Measurements from ENCODE around the gene RIN1.

GRCh38 chr11:66328031-66328301 lies 8.3 kb downstream of the RIN1 start:
- TF ChIP-seq CTCF (IDR thresholded peaks at IDR 0.05) (no peak), POLR2A (IDR thresholded peaks at IDR 0.05) (no peak), EP300 (IDR thresholded peaks at IDR 0.05) (no peak), POLR2AphosphoS5 (IDR thresholded peaks at IDR 0.05) (no peak)
